HL-60 (cell line): Measurements from ENCODE around the gene CDC37.

ENCODE experiments used
- POLR2AphosphoS5 ChIP-seq: IDR thresholded peaks from 2 replicates; pipeline ENCODE4 v1.6.1; 2012; ENCODE audit warnings: low read depth
- TF ChIP-seq, protein P1 (sequence below): IDR thresholded peaks from one replicate; pipeline ENCODE4 v1.5.1; 2011; ENCODE audit warnings: low read length, control low read depth, inconsistent platforms; ENCODE audit not compliant: insufficient read depth

- TF ChIP-seq, protein P1, sequence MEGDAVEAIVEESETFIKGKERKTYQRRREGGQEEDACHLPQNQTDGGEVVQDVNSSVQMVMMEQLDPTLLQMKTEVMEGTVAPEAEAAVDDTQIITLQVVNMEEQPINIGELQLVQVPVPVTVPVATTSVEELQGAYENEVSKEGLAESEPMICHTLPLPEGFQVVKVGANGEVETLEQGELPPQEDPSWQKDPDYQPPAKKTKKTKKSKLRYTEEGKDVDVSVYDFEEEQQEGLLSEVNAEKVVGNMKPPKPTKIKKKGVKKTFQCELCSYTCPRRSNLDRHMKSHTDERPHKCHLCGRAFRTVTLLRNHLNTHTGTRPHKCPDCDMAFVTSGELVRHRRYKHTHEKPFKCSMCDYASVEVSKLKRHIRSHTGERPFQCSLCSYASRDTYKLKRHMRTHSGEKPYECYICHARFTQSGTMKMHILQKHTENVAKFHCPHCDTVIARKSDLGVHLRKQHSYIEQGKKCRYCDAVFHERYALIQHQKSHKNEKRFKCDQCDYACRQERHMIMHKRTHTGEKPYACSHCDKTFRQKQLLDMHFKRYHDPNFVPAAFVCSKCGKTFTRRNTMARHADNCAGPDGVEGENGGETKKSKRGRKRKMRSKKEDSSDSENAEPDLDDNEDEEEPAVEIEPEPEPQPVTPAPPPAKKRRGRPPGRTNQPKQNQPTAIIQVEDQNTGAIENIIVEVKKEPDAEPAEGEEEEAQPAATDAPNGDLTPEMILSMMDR: no peak
- TF ChIP-seq POLR2AphosphoS5: no peak
Observed at GRCh38 chr19:10404888-10405820, 1.8 kb upstream of the CDC37 start.
